CD4-positive, alpha-beta T cell treated with Interleukin-10 for 1 hour (primary cell): ENCODE measurements around the gene DARS1.

Experiments
- DNase-seq: peaks from one replicate; pipeline ENCODE4 v3.0.0-alpha.2; 2020

The DARS1 gene

DNA sequence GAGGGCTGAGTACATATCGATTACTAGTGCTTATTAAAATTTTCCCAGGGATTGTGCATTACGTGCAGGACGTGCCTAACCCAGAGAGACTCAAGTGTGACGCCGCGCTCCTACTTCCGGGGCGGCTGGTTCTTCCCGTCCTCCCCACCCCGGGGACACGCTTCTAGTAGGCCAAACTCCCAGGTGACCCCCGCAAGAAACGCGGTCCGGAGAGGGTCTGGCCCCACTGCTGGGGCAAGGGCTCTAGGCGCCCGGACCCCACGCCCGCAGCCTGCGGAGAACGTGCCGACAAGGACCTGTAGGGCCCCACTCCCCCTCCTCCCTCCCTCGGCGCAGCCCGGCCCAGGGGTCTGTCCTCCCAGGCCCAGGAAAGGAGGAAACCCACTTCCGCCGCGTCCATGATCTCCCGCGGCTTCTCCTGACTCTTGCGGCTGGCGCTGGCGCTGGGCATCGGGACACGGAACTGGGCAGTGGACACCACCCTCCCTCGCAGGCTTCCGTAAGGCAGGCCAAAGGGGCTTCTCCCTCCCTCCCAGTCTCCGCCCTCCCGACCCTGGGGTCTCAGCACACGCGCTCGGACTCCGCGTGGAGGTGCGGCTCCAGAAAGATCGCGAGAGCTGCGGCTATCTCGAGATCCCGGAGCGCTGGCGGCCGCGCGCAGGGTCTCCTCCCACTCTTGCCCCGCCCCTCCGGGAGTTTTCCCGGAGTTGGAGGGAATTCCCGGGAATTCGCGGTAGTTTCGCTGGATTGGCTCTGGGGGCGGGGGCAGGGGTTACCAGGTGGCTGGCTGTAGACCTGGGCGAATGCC, at the start of gene DARS1:
Gene DARS1 (minus strand): TSS at position 609 of the 808 bp plus-strand sequence. CDS start 158 bp downstream, at position 451.
- peak; percentile 85 for DNase-seq

DNA sequence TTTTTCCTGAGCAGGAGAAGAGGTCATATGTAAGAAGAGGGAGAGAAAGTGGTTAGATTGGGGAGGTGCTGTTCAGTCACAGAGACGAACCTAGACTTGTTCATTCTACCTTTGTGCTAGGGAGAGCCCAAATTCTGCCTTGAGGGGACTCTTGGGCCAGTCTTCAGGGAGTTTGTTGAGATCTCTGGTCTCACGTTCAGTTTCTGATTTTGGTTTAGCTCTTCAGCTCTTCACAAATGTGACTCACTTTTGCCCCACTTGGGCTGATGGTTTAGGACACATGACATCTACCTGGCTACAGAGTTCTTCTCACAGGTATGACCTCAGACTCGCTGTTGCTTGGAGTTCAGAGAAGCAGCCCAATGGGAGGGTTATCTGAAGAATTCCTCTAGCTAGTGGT, 49.2 kb upstream of the DARS1 start:
- no peak for DNase-seq

- DNase-seq: no peak
These were observed 47.5 kb upstream of the DARS1 start for GRCh38 chr2:136032817-136033535.

GRCh38 chr2:136032192-136032591, 46.8 kb upstream of the DARS1 start:
- DNase-seq: no peak

- DNase-seq: no peak
These were observed 46.3 kb upstream of the DARS1 start for GRCh38 chr2:136031711-136032110.

DNA sequence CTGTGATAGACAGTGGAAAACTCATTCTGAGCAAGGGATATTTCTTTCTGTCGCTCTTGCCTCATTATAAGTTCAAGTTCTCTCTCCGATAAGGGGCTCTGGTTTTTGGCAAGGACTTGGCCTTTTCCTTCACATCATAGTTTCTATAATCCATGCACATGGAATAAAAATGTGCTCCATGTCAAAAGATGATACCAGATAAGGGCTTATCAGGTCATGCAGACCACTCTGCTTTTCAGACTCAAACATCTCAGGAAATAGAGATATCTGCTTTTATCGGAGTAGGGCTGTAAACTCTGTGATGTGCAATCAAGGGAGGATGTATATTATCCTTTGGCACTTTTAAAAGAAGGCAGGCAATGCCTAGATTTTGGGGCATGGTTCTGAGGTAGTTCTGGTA, 45.0 kb upstream of the DARS1 start:
- no peak for DNase-seq

DNA sequence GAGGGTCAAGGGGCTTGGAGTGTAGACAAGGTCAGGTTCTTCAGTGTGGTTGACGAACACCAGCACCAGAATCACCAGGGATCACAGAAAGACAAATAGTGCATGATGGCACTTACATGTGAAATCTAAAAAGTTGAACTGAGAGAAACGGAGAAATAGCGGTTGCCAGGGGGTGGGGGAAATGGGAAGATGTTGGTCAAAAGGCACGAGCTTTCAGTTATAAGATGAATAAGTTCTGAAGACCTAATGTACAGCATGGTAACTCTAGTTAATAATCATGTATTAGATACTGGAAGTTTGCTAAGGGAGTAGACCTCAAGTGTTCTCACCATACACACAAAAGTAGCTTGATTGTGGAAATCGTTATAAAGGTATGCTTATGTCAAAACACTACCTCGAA, 43.7 kb upstream of the DARS1 start:
- DNase-seq: no peak

DNA sequence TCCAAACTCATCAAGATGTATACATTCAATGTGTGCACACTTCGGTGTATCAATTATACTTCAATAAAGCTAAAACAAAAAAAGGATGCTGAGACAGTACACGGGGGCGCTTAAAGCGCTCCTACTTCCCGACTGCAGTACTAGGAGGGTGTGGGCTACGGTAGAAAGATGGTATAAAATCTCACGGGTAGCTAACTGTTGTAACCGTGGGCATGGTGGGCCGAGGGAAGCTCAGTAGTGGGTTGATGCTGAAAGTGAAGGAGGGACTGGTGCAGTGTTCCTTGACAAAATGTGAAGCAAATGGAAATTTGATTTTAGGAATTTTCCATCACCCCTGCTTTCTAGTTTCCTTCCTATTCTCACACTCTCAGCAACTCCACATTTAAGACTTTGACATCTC, 42.6 kb upstream of the DARS1 start:
- DNase-seq: no peak

DNA sequence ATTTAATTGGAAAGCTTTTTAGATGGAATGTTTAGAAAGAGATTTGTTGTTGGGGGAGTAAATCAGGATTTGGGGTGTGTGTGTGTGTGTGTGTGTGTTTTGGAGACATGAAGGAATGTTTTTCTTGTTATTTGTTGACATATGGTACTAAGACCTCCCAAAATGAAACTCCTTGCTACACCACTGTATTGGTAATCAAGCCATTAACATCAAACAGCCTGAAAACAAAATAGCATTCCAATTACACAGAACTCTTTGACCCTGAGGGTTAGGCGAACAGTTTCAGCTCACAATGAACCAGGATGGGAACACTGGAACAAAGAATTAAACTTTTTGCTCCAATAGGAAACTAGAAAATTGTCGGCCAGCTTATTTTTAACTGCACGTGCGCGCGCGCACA, 41.7 kb upstream of the DARS1 start:
- DNase-seq: no peak

DNA sequence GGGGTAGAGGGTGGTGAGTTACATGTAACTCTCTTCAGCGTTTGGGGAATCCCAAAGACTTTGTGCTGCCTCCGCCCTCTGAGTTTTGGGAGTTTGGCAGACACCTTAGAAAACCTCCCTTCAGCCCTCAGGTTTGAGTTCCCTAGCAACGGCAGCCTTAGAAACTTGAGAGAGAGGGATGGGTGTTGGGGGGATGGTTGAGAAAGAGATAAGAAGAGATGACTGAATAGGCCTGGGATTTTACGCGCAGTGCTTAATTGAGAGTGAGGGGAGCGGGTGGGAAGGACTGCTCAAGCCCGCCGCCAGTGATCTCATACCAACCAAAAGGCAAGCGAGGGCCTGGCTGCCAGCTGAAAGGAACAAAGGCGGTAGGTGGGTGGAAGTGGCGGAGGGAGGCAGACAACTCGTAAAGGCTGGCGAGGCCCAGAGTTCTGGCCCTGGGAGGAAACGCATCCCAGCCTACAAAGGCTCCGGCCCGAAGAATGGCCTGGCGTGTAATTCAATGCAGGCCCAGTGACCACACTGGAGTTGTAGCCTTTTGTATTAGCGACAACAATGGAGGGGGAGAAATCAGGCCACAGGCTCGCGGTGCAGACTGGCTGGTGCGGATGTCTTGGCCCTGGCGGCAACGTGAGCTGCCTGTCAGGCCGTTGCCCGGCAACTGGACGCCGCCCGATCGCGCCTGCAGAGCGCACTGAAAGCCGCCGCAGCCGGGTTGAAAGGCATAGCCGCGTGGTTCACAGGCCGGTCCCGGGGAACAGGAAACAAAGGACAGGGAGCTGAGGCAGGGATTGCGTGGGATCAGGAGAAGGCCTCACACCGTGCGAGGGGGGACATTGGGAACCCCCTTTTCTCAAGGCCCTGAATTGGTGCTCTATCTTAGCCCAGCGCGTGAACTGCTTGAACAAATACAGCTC, 39.9 kb upstream of the DARS1 start:
- DNase-seq: no peak

DNA sequence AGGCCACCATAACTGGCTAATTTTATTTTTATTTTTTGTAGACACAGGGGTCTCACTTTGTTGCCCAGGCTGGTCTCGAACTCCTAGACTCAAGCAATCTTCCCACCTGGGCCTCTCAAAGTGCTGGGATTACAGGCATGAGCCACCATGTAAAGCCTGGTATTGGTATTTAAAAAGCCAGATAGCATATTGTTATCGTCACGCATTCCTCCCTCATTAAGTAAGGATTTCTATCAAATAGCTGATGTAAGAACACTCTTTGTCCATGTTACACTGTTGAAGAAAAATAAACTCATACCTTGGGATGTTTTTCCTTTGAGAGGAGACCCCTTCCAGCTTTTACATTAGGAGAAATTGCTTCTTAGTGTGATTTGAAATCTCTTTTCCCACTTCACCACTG, 39.2 kb upstream of the DARS1 start:
- no peak for DNase-seq

- no peak for DNase-seq
These were observed 38.8 kb upstream of the DARS1 start for GRCh38 chr2:136024185-136024584.

GRCh38 chr2:136023416-136023815, 38.0 kb upstream of the DARS1 start:
- no peak for DNase-seq

DNA sequence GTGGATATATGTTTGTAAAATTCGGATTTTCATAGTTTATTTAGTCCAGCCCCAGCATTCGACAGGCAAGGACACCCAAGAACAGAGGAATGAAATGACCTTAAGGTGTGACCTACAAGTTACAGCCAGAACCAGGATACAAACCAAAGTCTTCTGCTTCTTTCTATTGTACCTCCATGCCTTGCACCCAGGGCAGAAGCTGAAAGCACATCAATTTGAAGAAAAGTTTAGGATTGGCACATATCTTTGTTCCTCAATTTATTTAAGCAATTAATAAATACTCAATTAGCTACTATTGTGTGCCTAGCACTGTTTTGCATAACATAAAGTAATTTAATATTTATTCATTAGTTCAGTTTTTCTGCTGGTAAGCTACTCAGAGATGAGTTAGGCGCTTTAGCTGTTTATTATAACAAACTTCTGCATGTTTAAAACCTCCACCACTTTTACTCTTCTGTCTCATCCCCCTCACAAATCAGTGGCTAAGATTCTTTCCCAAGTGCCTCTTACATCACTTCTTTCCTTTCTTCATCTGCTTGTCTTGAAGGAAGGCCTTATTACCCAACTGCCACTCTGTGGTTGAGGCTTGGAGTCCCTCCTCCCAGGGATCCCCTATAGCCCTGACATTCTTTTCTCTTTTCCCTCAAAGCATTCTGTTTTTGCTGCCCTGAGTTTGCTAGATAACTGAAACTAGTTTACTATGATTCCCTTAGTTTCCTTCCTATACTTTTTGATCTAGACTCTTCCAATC, 37.1 kb upstream of the DARS1 start:
- DNase-seq: no peak

- no peak for DNase-seq
These were observed 36.5 kb upstream of the DARS1 start for GRCh38 chr2:136021976-136022375.

DNA sequence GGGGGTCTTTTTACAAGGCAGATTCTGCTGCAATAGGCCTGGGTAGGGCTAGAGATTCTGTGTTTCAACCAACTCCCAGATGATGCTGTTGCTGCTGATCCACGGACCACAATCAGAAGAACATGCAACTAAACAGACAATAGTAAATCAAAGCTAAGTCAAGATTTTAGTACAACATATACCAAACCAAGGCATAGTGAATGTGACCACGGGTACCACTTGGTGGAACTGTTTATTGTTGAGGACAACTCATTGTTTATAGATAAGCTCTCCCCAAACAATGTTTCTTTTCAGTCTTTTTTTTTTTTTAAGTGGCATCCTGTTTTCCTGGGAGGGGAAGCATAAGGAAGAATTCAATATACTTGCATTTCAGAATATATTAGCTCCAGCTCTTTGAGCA, 36.0 kb upstream of the DARS1 start:
- DNase-seq: no peak

DNA sequence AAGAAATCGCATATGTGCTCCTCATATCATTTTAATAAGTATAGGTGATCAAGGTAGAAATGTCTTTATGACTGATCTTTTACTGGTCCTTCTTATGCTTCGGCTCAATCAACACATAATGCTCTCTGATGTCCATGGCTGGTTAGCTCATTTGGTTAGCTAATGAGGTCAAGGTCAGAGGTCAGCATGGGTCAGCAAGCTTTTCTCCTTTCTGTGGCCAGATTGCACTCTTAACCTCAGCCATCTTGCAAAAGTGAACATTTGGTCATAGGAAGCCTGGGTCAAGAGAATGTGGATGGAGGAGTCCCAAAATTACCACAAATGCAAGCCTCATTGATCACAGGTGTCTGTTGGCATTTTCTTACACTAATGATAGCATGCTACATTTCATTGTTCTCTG, 35.4 kb upstream of the DARS1 start:
- no peak for DNase-seq

GRCh38 chr2:136019825-136020224, 34.4 kb upstream of the DARS1 start:
- no peak for DNase-seq

DNA sequence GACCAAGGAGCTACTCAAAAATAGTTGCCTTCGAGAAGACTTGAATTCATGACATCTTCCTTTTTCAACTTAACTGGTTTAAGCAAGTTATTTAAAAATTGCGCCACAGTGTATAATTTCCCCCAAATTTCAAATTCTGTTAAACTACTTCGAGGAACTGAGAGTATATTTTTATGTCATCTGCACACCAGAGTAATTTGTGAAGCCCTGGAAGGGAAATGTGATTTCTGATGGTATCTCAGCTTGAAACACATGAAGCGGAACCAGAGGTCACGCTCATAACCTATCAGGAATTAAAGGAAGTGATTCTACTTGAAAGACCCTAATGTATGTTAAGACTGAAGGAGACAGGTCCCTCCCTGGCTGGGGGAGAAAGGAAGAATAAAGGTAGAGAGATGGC, 33.9 kb upstream of the DARS1 start:
- DNase-seq: no peak

- DNase-seq: no peak
These were observed 32.4 kb upstream of the DARS1 start for GRCh38 chr2:136017786-136018185.

GRCh38 chr2:136016836-136017235, 31.4 kb upstream of the DARS1 start:
- DNase-seq: no peak

DNA sequence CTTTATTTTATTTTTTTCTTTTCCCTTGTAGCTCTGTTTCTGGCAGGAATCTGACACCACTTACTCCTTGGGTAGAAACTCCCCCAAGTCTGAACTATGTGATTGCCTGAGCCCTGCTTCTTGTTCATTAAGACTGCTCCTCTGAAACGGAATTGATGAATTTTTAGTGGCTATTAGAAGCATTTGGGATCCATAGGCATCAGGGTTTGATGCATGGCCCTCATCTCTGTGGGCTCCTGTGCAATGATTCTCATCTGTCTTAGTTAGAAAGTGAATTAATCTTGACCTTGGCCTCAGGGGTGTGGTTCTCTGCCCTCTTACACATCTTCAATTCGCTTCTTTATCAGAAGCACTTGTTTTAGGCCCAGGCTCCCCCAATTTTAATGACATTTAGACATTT, 31.0 kb upstream of the DARS1 start:
- no peak for DNase-seq

- DNase-seq: peak; percentile 13
These were observed 30.3 kb upstream of the DARS1 start for GRCh38 chr2:136015699-136016098.
